Lung microvascular endothelial cell (primary cell): ENCODE data around the gene CFAP44. TPM values are rescaled to one million over a fixed set of nuclear protein-coding genes. Genes with fewer than 3 reads are reported as not detected.
"Not testable (repeated sequence)": the region's sequence is repeated elsewhere in the genome, so short reads cannot be mapped to it uniquely, and the experiment has no call there.

Source experiments
- DNase-seq, 2 donors: peaks; one replicate each; pipeline versions ENCODE4 v3.0.0 to v3.0.0-alpha.2; 2010; ENCODE audit warnings: low read depth in 2 of 2
- total RNA-seq: library from RNA; depleted of rRNA; stranded (reverse); fragments of >200 nt; gene quantifications from 2 replicates; pipeline ENCODE4 v1.2.1, GENCODE V29; 2014

CFAP44 gene
- 0.22 and 0.79 TPM in 2 replicates for total RNA-seq

- peak; percentile 64 to 80 for DNase-seq
Measured at GRCh38 chr3:113441051-113441770, at the start of gene CFAP44. Gene CFAP44 (minus strand): TSS chr3:113441493. CDS start chr3:113433664, 7,829 bp downstream.

- no peak for DNase-seq
Measured at GRCh38 chr3:113485161-113485609, 43.9 kb upstream of the CFAP44 start.

GRCh38 chr3:113468539-113468938 is 27.2 kb upstream of the CFAP44 start:
- DNase-seq = no peak

- no peak for DNase-seq
Measured at GRCh38 chr3:113461488-113461887, 20.2 kb upstream of the CFAP44 start.

- DNase-seq = not testable (repeated sequence)
Measured at GRCh38 chr3:113458554-113458953, 17.3 kb upstream of the CFAP44 start.

- no peak for DNase-seq
Measured at GRCh38 chr3:113455446-113455845, 14.2 kb upstream of the CFAP44 start.

- no peak for DNase-seq
Measured at GRCh38 chr3:113454630-113455029, 13.3 kb upstream of the CFAP44 start.

GRCh38 chr3:113454057-113454456 is 12.8 kb upstream of the CFAP44 start:
- DNase-seq = no peak

GRCh38 chr3:113450911-113451310 is 9.6 kb upstream of the CFAP44 start:
- no peak for DNase-seq

GRCh38 chr3:113439606-113440005 is 1.7 kb downstream of the CFAP44 start:
- DNase-seq = no peak

- no peak for DNase-seq
Measured at GRCh38 chr3:113438224-113438623, 3.1 kb downstream of the CFAP44 start.

GRCh38 chr3:113437411-113437810 is 3.9 kb downstream of the CFAP44 start:
- no peak for DNase-seq

- DNase-seq = peak in 1 of 2 donors; percentile 61
Measured at GRCh38 chr3:113436809-113437208, 4.5 kb downstream of the CFAP44 start.

- DNase-seq = no peak
Measured at GRCh38 chr3:113431811-113432210, 9.5 kb downstream of the CFAP44 start.

- DNase-seq = peak in 1 of 2 donors; percentile 27
Measured at GRCh38 chr3:113428581-113428980, 12.7 kb downstream of the CFAP44 start.

- DNase-seq = no peak
Measured at GRCh38 chr3:113423699-113424098, 17.6 kb downstream of the CFAP44 start.

GRCh38 chr3:113421082-113421481 is 20.2 kb downstream of the CFAP44 start:
- no peak for DNase-seq

GRCh38 chr3:113409676-113410075 is 31.6 kb downstream of the CFAP44 start:
- DNase-seq = no peak

GRCh38 chr3:113405180-113405579 is 36.1 kb downstream of the CFAP44 start:
- DNase-seq = peak in 1 of 2 donors; percentile 85

- peak in 1 of 2 donors; percentile 11 for DNase-seq
Measured at GRCh38 chr3:113404637-113405036, 36.7 kb downstream of the CFAP44 start.
